Heart left ventricle (tissue), 13 donors: ENCODE data around the gene MYMK.

Experiments
- POLR2A ChIP-seq, 2 donors: fragments of 450-650 bp; IDR thresholded peaks; one replicate each; pipeline ENCODE4 v1.6.1; 2017; ENCODE audit warnings: antibody characterized with exemption in 2 of 2, mild to moderate bottlenecking in 2 of 2, moderate library complexity in 2 of 2
- TF ChIP-seq, protein P1 (sequence below), 12 donors: fragments of 200-600 bp; sonication (generic) in 4 of 12; IDR thresholded peaks; one replicate each; pipeline versions ENCODE4 v1.5.0 to v1.8.0; 2018 to 2022; ENCODE audit warnings: antibody characterized with exemption in 12 of 12, mild to moderate bottlenecking in 5 of 12
- donor health status: ischemic (EF 13 %, LVEDD 7.1; RV severe dilation, severe dysfunction).
- donor health status: DM: no; HTN: yes; CAD: no.
- donor health status: DM: no; HTN: no; CAD: no.
- donor health status: ischemic (EF 25% LVEDD 6.9; RV normal size, moderate dysfunction).
- donor health status: ischemic (EF 25% LVEDD 5.7; RV mildly dilated, moderate dysfunction).
- donor health status: ischemic (EF 35%, LVEDD 5.7; RV mildly dilated, moderate dysfunction).
- donor health status: nonischemic (EF 11% LVEDD 7.7; RV severe dilation, severe dysfunction).
- donor health status: DM: yes; HTN: yes; CAD: no.
- donor health status: PGD.
- donor health status: ischemic (EF 29% LVEDD 5.4; RV normal size, mild dysfunction).
- donor health status: nonischemic (EF 23%, LVEDD 6.1; RV moderate dilation, normal function).

DNA sequence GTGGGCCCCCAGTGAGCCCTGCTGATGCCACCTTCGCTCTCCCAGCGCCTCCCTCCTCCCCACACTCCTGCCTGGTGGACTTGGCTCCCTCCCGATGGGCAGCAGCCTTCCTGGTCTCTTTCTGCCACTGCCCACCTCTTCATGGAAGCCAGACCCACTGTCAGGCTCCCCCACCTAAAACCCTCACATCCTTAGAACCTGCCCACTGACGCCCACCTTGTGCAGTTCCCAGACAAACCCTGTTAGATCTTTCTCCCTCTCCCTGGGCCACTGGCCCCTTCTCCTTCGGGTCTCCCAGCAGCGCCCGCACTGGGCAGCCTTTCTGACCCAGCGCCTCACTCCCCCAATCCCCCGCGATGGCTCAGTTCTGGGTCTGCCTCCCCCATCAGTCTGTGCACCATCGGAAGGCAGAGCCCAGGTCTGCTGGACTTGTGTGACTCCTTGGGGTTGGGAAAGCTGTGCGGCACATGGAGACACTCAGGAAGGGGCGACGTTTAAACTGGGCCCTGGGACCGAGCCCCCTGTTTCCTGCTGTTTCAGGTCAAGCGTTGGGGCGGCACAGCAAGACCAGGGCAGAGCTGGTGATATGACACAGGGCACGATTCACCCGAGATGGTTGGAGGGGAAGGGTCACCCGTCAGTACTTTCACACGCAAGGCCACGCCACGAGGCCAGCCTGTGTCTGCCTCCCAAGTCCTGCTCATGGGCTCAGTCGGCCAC, 17.4 kb downstream of the MYMK start:
- TF ChIP-seq, protein P1, sequence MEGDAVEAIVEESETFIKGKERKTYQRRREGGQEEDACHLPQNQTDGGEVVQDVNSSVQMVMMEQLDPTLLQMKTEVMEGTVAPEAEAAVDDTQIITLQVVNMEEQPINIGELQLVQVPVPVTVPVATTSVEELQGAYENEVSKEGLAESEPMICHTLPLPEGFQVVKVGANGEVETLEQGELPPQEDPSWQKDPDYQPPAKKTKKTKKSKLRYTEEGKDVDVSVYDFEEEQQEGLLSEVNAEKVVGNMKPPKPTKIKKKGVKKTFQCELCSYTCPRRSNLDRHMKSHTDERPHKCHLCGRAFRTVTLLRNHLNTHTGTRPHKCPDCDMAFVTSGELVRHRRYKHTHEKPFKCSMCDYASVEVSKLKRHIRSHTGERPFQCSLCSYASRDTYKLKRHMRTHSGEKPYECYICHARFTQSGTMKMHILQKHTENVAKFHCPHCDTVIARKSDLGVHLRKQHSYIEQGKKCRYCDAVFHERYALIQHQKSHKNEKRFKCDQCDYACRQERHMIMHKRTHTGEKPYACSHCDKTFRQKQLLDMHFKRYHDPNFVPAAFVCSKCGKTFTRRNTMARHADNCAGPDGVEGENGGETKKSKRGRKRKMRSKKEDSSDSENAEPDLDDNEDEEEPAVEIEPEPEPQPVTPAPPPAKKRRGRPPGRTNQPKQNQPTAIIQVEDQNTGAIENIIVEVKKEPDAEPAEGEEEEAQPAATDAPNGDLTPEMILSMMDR (IDR thresholded peaks at IDR 0.05): no peak
- TF ChIP-seq POLR2A (IDR thresholded peaks at IDR 0.05): no peak
